ENCODE data around the gene ZNF454.

The ZNF454 gene

DNA sequence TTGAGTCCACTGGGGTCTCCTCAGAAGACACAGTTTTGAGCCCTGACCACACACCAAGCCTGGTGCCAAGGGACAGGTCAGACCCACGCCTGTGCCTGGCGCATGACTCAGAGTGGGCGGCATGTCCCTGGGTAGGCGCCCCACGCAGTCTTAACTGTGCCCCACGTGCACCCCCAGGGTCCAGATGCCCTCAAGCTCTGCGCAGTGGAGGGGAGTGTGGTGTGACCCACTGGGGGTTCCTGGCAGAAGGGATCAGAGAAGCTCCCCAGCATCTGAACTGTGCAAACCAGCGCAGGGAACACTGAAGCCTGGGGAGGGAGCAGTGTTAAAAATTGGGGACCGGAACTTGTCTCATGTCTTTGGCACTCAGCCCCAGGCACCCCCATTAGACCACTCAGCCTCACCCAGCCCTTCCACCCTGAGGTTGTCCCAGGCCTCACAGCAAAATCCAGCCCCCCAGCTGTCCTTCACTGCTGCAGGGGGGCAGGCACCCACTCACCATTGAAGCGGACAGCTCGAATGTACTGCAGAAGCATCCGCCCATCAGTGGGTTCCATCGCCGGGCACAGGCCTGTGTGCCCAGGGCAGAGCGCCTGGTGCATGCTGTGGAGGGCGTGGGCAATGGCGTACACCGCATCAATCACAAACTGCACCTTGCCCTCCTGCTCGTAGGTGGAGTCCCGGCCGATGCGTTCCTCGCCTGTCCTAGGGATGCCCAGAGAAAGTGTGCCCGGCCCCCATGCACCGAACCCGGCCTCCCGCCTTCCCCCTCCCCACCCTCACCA is 47.6 kb downstream of the ZNF454 start:
- H3K4me3 ChIP-seq (ENCODE audit: severe bottlenecking): no peak overlapping the region
- TF ChIP-seq CTCF (IDR thresholded peaks at IDR 0.05; ENCODE audit: poor library complexity, severe bottlenecking): no peak
- peaks cover 47% of the 10 kb centered on the region for H3K9me3 ChIP-seq (ENCODE audit: severe bottlenecking)
- DNase-seq (ENCODE audit: low spot score) (no peak), ATAC-seq (ENCODE audit: low read depth) (no peak)
- no peaks in the 10 kb centered on the region for H3K4me1 ChIP-seq (ENCODE audit: insufficient read depth, poor library complexity, severe bottlenecking)
- H3K36me3 ChIP-seq (ENCODE audit: low read depth): no peaks in the 10 kb centered on the region
- H3K27ac ChIP-seq (ENCODE audit: poor library complexity, severe bottlenecking): no peak overlapping the region
- peaks cover 2% of the 10 kb centered on the region for H3K27me3 ChIP-seq (ENCODE audit: insufficient read depth, poor library complexity, severe bottlenecking)

- DNase-seq (ENCODE audit: low spot score): no peak
- H3K4me3 ChIP-seq (ENCODE audit: severe bottlenecking): no peak overlapping the region
- H3K9me3 ChIP-seq (ENCODE audit: severe bottlenecking): peaks cover 45% of the 10 kb centered on the region
- no peak overlapping the region for H3K27ac ChIP-seq (ENCODE audit: poor library complexity, severe bottlenecking)
- peaks cover 7% of the 10 kb centered on the region for H3K27me3 ChIP-seq (ENCODE audit: insufficient read depth, poor library complexity, severe bottlenecking)
- no peaks in the 10 kb centered on the region for H3K36me3 ChIP-seq (ENCODE audit: low read depth)
- no peaks in the 10 kb centered on the region for H3K4me1 ChIP-seq (ENCODE audit: insufficient read depth, poor library complexity, severe bottlenecking)
- no peak for ATAC-seq (ENCODE audit: low read depth)
- TF ChIP-seq CTCF (IDR thresholded peaks at IDR 0.05; ENCODE audit: poor library complexity, severe bottlenecking): no peak
These were observed 48.3 kb downstream of the ZNF454 start for GRCh38 chr5:178989311-178989710.

DNA sequence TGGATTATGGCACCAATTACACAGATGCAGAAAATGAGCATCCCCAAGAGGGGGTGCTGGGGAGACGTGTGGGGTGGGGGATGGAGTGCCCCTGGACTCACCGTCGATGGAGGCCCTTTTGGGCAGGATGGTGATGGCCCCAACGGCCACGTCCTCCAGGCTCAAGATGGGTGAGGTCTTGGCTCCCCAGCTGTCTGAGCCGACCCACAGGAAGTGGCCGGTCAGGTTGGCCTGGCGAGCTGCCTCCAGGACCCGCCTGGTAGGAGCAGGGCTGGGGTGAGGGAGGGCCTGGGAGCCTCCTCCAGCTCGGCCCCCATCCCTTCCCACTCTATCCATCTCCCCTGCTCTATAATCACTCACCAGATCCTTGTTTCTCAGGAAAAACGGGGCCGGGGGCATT is 49.5 kb downstream of the ZNF454 start:
- H3K9me3 ChIP-seq (ENCODE audit: severe bottlenecking): peaks cover 43% of the 10 kb centered on the region
- no peaks in the 10 kb centered on the region for H3K36me3 ChIP-seq (ENCODE audit: low read depth)
- ATAC-seq (ENCODE audit: low read depth): no peak
- no peak for DNase-seq (ENCODE audit: low spot score)
- H3K27ac ChIP-seq (ENCODE audit: poor library complexity, severe bottlenecking): no peak overlapping the region
- H3K4me1 ChIP-seq (ENCODE audit: insufficient read depth, poor library complexity, severe bottlenecking): no peaks in the 10 kb centered on the region
- TF ChIP-seq CTCF (IDR thresholded peaks at IDR 0.05; ENCODE audit: poor library complexity, severe bottlenecking): no peak
- H3K27me3 ChIP-seq (ENCODE audit: insufficient read depth, poor library complexity, severe bottlenecking): peaks cover 13% of the 10 kb centered on the region
- H3K4me3 ChIP-seq (ENCODE audit: severe bottlenecking): no peak overlapping the region

GRCh38 chr5:178991190-178992145 is 50.5 kb downstream of the ZNF454 start:
- Histone ChIP-seq H3K36me3 (ENCODE audit: low read depth) (no peaks in the 10 kb centered on the region), H3K27me3 (ENCODE audit: insufficient read depth, poor library complexity, severe bottlenecking) (peaks cover 21% of the 10 kb centered on the region), H3K4me3 (ENCODE audit: severe bottlenecking) (no peak overlapping the region), H3K27ac (ENCODE audit: poor library complexity, severe bottlenecking) (no peak overlapping the region), H3K4me1 (ENCODE audit: insufficient read depth, poor library complexity, severe bottlenecking) (no peaks in the 10 kb centered on the region), H3K9me3 (ENCODE audit: severe bottlenecking) (peaks cover 36% of the 10 kb centered on the region)
- ATAC-seq (ENCODE audit: low read depth) (no peak), DNase-seq (ENCODE audit: low spot score) (peak; percentile 65)
- TF ChIP-seq CTCF (IDR thresholded peaks at IDR 0.05; ENCODE audit: poor library complexity, severe bottlenecking): no peak
